HUDEP-2 (cell line): ENCODE results near the gene RPUSD4.

Experiments
- DNase-seq, 76 experiments: peaks; one replicate each; lab custom pipeline; 2025; ENCODE audit not compliant: unreplicated experiment in 76 of 76; lab: John Stamatoyannopoulos, UW

The RPUSD4 gene

GRCh38 chr11:126185259-126186024 is 26.0 kb downstream of the RPUSD4 start:
- DNase-seq = no peak

GRCh38 chr11:126182787-126183445 is 28.5 kb downstream of the RPUSD4 start:
- DNase-seq = no peak

- no peak for DNase-seq
These were observed 29.3 kb downstream of the RPUSD4 start for GRCh38 chr11:126181939-126182730.

GRCh38 chr11:126176853-126177470 is 34.5 kb downstream of the RPUSD4 start:
- no peak for DNase-seq

GRCh38 chr11:126175393-126175792 is 36.1 kb downstream of the RPUSD4 start:
- no peak for DNase-seq

- no peak for DNase-seq
These were observed 36.6 kb downstream of the RPUSD4 start for GRCh38 chr11:126174816-126175215.

- no peak for DNase-seq
These were observed 38.2 kb downstream of the RPUSD4 start for GRCh38 chr11:126173257-126173656.

GRCh38 chr11:126172596-126173038 is 38.8 kb downstream of the RPUSD4 start:
- no peak for DNase-seq

- no peak for DNase-seq
These were observed 42.2 kb downstream of the RPUSD4 start for GRCh38 chr11:126169291-126169690.

GRCh38 chr11:126167488-126167887 is 44.0 kb downstream of the RPUSD4 start:
- no peak for DNase-seq

- DNase-seq = no peak
These were observed 45.0 kb downstream of the RPUSD4 start for GRCh38 chr11:126166413-126166812.

- DNase-seq = no peak
These were observed 45.7 kb downstream of the RPUSD4 start for GRCh38 chr11:126165757-126166156.

- no peak for DNase-seq
These were observed 46.1 kb downstream of the RPUSD4 start for GRCh38 chr11:126165311-126165720.

GRCh38 chr11:126164781-126165180 is 46.7 kb downstream of the RPUSD4 start:
- DNase-seq = no peak

GRCh38 chr11:126163779-126164178 is 47.7 kb downstream of the RPUSD4 start:
- DNase-seq = no peak

GRCh38 chr11:126163074-126163700 is 48.3 kb downstream of the RPUSD4 start:
- DNase-seq = no peak

GRCh38 chr11:126162306-126163030 is 49.0 kb downstream of the RPUSD4 start:
- no peak for DNase-seq

- DNase-seq = no peak
These were observed 50.4 kb downstream of the RPUSD4 start for GRCh38 chr11:126161023-126161391.

- DNase-seq = no peak
These were observed 51.0 kb downstream of the RPUSD4 start for GRCh38 chr11:126160345-126161022.
